HG03442 (cell line): ENCODE results near the gene CCRL2.
"Not testable (repeated sequence)": the region's sequence is repeated elsewhere in the genome, so short reads cannot be mapped to it uniquely, and the experiment has no call there.

ENCODE experiments used
- ATAC-seq: cut with Tn5 transposase; IDR thresholded peaks from one replicate; pipeline ENCODE4 v1.9.1; 2021; ENCODE audit warnings: mild to moderate bottlenecking, moderate library complexity; ENCODE audit not compliant: unreplicated experiment

Gene CCRL2

GRCh38 chr3:46378426-46378942 lies 28.6 kb upstream of the CCRL2 start:
- no peak for ATAC-seq

DNA sequence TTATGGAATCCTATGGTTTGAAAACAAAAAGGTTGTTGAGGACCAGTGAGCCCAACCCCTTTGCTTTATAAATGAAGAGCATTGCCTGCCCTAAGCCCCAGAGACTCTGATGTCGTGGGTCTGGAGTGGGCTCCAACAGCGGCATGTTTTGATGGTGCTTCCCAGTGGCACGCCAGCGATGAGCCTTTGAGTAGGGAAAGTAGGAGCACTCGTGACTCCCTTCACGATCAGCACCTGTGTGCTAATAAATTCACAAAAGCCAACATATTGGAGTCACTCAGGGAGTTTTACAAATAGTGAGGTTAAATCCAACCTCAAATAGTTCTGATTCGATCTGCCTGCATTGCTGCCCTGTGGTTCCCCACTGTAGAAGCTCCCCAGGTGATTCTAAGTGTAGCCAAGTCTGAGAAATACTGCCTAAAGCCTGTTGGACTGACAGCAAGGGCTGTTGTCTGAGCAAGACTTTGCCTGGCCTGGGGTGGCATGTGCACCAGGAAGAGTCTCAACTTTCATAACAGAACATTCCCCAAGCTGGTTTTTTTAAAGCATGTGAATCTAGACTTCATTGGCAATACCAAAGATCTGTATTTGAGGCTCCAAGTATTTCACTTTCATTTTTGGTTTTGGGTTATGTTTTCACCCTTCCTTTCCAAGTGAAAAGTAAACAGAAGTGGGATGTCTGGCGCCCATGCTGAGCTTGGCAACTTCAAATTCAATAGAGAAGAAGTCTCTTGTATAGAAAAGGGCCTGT lies 26.4 kb upstream of the CCRL2 start:
- no peak for ATAC-seq

GRCh38 chr3:46381625-46382024 lies 25.4 kb upstream of the CCRL2 start:
- no peak for ATAC-seq

GRCh38 chr3:46383211-46383950 lies 23.7 kb upstream of the CCRL2 start:
- ATAC-seq: no peak

DNA sequence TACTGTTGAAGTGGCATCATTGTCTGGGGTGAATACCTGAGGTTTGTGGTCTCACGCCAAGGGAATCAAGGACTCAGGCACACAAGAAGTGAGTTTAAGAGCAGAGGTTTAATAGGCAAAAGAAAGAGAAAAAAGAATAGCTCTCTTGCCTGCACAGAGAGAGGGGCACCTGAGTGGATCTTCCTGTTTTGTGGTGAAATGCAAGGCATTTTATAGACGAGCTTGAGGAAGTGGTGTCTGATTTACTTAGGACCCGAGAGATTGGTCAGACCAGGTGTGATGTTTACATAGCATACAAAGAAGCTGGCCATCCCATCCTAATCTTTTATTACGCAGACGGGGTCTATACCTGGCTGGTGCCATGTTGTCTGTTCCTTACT lies 23.1 kb upstream of the CCRL2 start:
- ATAC-seq: no peak

DNA sequence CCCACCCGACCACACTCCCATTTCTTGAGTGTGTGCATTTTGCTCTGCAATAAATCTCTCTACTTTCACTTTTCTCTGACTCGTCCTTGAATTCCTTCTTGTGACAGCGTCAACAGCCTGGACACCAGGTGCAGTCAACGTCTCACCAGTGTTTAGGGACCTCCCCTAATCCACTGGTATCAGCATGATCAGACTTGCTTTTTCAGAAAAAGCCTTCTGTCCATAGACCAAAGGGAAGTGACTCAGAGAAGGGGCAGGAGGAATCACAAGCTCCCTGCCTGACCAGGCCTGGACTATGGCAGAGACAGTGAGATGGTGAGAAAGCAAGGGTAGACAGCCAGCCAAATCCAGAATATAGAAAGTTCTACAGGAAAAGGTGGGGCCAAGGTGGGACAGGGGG lies 20.9 kb upstream of the CCRL2 start:
- no peak for ATAC-seq

GRCh38 chr3:46388847-46389246 lies 18.2 kb upstream of the CCRL2 start:
- not testable (repeated sequence) for ATAC-seq

- no peak for ATAC-seq
Observed at GRCh38 chr3:46389306-46389705, 17.8 kb upstream of the CCRL2 start.

DNA sequence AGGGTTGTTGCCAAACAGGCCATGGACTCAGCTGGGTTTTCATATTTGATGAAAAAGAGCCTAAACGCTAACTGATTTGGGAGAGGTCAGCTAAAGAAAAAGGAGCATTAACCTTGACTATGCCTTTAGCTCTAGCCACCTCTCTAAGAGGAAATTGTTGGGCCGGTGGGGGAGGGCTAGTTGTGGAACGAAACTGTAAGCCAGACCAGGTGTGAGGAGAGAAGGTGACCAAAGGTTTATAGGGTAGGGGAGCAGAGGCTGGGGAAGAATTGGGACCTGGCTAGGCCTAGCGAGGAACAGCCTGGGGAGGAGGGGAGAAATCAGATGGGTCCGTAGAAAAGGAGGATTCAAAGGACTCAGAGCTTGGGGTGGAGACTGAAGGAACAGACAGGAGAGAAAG lies 15.5 kb upstream of the CCRL2 start:
- not testable (repeated sequence) for ATAC-seq

DNA sequence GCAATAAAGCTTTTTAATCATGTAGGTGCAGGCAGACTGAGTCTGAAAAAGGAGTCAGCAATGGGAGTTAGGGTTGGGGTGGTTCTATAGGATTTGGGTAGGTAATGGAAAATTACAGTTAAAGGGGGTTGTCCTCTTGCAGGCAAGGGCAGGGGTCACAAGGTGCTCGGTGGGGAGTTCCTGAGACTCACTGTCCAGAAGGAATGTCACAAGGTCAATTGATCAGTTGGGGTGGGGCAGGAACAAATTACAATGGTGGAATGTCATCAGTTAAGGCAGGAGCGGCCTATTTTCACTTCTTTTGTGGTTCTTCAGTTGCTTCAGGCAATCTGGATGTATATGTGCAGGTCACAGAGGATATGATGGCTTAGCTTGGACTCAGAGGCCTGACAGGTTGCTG lies 14.0 kb upstream of the CCRL2 start:
- ATAC-seq: no peak

GRCh38 chr3:46393554-46394434 lies 13.3 kb upstream of the CCRL2 start:
- ATAC-seq: no peak

GRCh38 chr3:46395210-46395661 lies 11.8 kb upstream of the CCRL2 start:
- ATAC-seq: no peak

- no peak for ATAC-seq
Observed at GRCh38 chr3:46395766-46396530, 11.1 kb upstream of the CCRL2 start.

GRCh38 chr3:46397111-46397510 lies 9.9 kb upstream of the CCRL2 start:
- ATAC-seq: no peak

DNA sequence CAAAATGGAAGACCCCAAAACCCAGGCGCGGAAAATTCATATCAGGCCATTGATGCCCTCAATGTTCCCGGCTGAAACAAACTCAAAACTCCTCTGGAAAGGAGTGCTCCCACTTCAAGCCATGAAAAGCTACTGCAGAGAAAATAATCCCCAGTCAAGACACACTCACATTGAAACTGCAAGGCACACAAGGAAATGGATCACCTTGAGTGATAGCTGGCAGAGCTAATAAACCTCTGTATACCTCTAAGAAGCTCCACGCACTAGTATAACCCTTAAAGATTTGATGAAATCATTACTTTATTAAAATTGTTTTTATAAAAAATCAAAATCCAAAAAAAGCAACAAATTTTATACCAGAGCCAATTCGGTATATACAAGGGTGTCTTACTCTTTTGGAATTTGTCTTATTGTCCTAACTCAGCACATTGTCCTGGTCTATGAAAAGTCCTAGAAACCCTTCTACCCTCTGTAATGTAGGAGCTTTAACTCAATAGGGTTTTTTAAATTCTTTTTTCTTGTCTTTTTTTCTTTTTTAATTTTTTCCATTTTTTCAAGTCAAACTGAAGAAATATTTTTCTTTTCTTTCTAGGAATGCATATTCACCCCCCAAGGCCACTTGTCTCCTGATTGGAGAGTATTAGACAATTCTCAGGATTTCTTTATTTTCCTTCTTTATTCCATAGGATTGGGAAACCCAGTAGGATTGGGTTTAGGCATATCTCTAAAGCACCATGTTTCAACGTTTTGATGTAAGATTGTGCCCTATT lies 8.7 kb upstream of the CCRL2 start:
- no peak for ATAC-seq

GRCh38 chr3:46399098-46399497 lies 8.0 kb upstream of the CCRL2 start:
- ATAC-seq: no peak

- no peak for ATAC-seq
Observed at GRCh38 chr3:46399557-46399956, 7.5 kb upstream of the CCRL2 start.

- ATAC-seq: no peak
Observed at GRCh38 chr3:46400000-46400734, 6.9 kb upstream of the CCRL2 start.

DNA sequence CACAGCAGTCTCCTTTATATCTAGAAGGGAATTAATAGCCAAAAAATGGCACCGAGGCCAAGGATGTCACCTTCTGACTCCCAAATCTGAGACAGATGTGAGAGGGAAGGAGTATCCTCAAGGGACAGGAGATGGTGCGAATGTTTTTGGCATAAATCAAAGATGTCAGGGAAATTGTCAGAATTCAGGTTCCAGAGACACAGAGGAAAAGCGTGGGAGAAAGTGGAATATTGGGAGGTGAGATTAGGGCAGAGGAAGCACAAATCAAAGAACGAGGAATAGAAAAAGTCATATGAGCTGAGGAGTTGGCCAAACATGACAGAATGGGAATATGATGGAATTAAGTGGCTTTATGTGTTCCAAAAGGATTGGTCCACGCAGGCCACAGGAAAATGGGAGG lies 6.2 kb upstream of the CCRL2 start:
- ATAC-seq: no peak
